SU-DHL-6 (cell line): ENCODE measurements around the gene TNFRSF25.

Experiments used
- EZH2phosphoT487 ChIP-seq: fragments of 200-600 bp; sonication (generic), shearing (Covaris generic); conservative IDR thresholded peaks from 2 replicates; pipeline ENCODE4 v1.6.1; 2018; ENCODE audit warnings: mild to moderate bottlenecking, antibody characterized with exemption, low read length, moderate library complexity, mixed read lengths
- TF ChIP-seq, protein P1 (sequence below): fragments of 200-600 bp; sonication (generic); IDR thresholded peaks from one replicate; pipeline ENCODE4 v1.5.1; 2017; ENCODE audit warnings: antibody characterized with exemption, mild to moderate bottlenecking, low read length, moderate library complexity; ENCODE audit not compliant: insufficient read depth, poor library complexity, severe bottlenecking

DNA sequence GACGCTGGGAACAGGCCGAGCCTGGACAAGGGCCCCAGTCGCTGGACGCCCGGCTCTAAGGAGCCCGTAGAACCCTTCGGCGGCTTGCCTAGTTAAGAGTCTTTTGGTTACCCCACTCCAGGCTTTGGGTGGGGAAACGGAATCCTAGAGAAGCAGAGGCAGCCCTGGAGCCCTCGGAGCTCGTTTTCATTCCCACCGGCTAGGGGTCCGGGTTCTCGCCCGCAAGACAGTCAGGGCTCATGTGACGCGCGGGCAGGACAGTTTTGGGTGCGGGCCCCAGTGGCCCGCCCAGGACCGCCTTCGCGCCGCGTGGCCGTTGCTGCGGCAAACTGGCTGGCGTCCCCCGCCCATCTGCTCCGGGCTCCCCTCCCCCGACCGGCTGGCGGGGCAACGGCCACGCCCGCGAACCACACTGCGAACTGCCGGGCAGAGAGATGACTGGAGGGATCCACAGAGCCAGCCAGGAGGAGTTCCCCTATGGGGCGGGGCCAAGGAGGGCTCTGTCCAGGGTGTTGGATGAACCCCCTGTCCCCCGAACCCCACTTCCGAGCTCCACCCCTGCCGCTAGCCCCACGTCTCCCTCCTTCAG lies 45.4 kb downstream of the TNFRSF25 start:
- TF ChIP-seq, protein P1, sequence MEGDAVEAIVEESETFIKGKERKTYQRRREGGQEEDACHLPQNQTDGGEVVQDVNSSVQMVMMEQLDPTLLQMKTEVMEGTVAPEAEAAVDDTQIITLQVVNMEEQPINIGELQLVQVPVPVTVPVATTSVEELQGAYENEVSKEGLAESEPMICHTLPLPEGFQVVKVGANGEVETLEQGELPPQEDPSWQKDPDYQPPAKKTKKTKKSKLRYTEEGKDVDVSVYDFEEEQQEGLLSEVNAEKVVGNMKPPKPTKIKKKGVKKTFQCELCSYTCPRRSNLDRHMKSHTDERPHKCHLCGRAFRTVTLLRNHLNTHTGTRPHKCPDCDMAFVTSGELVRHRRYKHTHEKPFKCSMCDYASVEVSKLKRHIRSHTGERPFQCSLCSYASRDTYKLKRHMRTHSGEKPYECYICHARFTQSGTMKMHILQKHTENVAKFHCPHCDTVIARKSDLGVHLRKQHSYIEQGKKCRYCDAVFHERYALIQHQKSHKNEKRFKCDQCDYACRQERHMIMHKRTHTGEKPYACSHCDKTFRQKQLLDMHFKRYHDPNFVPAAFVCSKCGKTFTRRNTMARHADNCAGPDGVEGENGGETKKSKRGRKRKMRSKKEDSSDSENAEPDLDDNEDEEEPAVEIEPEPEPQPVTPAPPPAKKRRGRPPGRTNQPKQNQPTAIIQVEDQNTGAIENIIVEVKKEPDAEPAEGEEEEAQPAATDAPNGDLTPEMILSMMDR, result no peak
- TF ChIP-seq EZH2phosphoT487, result no peak
